Central memory CD4-positive, alpha-beta T cell (primary cell): Measurements from ENCODE around the gene COL6A1.
"Not testable (repeated sequence)": the region's sequence is repeated elsewhere in the genome, so short reads cannot be mapped to it uniquely, and the experiment has no call there.

Experiments used
- DNase-seq: peaks from one replicate; pipeline ENCODE4 v3.0.0; 2022

COL6A1 gene

DNA sequence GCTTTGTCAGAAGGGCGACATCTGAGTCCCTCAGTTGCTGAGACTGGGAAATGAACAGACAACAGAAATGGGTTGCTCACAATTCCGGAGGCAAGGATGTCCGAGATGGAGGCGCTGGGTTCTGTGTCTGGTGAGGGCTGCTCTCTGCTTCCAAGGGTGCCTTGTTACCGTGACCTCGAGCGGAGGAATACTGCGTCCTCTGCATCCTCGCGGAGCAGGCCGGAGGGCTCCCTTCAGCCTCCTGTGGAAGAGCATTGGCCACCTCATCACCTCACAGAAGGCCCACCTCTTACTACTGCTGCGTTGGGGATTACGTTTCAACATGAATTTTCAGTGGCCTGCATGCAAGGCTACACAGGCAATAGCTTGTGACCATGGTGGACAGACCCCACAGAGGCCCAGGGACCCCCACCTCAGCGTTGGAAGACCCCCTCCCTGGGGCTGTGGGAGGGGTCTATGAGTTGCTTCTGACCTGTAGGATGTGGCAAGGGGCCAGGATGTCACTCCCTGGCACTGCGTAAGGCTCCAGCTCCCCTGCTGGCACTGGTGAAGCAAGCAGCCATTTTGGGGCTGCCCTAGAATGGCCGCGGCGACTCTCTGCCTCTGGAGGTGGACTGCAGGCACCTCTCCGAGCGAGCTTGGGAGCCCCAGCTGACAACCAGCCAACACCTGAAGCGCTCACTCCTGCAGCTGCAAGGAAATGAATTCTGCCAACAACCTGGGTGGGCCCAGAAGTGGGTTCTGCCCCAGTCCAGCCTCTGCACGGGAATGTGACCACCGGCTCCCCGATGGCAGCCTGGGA is 36.3 kb upstream of the COL6A1 start:
- no peak for DNase-seq

DNA sequence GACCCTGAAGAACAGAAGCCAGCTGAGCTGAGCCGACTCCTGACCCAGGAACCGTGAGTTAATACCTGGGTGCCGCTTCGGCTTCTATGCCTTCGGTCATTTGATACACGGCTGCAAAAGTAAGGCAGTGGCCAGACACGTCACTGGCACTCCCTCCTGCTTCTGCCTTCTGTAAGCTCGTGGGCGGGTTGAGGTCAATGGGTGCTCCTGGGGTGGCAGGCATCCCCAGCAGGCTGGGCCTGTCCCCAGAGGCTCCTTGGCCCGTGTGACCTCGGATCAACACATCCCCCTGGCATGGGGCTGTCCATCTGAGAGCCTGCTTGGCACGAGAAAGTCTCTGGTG is 35.7 kb upstream of the COL6A1 start:
- DNase-seq: no peak

DNA sequence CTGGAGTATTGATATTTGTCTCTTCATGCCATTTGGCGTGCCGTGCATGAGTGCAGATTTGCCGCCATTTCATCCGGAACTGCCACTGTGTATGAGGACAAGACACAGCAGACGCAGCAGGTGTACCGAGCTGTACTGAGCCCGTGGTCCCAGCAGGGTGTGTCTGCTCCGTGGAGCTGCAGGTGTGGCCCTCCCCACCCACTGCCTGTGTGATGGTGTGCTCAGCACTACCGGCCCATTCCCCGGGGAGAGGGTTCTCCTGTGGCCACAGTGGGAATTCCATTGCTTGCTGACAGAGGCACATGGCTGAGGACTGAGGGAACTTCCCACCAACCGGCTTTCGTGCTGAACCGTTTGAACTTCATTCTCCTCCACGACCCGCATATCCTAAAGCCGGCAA is 34.3 kb upstream of the COL6A1 start:
- no peak for DNase-seq

DNA sequence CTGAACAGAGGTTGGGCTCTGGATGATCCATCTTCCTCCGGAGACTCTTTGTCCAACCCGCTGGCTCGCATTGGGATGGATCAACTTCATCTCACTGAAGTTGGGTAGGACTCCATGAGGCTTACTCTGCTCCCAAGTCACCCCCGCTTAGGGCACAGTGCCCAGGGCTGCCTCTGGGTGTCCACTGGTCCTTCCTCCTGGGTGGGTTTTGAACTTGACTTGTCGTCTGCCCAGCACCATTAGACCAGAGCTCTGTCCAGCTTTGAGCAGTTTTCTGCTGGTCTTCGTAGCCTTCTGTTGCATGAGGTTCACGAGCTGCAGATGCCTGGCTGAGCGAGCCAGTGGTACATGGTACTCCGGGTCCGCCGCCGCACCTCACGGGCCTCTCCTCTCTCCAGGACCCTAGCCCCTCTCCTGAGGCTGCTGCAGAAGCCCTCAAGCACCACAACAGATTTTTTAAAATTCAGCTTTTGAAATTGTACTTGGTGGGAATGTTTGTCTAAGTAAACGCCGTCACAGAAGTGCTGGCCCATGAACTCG is 33.8 kb upstream of the COL6A1 start:
- no peak for DNase-seq

DNA sequence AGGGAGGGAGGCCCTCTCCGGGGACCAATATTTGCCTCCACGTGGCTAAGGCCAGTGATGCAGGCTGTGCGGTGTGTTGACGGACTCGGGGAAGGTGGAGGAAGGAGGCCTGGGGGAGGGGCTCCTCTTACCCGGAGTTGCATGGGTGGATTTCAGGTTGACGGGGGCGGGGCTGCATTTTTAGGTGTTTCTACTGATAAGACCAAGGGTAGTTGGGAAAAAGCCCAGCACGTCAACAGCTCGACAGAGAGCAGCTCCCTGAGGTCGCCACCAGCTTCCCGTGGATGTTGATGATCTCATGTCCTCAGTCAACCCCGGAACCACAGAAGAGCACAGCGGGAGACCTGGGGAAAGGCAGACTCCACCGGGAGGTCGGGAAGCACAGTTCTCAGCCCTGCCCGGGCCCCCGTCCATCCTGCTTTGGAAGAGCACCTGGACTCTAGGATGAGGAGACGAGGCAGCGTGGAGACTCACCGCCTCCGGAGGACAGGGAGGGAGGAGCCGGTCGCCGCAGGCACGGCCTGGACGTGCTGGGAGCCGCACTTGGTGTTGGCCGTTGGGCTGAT is 32.9 kb upstream of the COL6A1 start:
- DNase-seq: no peak

DNA sequence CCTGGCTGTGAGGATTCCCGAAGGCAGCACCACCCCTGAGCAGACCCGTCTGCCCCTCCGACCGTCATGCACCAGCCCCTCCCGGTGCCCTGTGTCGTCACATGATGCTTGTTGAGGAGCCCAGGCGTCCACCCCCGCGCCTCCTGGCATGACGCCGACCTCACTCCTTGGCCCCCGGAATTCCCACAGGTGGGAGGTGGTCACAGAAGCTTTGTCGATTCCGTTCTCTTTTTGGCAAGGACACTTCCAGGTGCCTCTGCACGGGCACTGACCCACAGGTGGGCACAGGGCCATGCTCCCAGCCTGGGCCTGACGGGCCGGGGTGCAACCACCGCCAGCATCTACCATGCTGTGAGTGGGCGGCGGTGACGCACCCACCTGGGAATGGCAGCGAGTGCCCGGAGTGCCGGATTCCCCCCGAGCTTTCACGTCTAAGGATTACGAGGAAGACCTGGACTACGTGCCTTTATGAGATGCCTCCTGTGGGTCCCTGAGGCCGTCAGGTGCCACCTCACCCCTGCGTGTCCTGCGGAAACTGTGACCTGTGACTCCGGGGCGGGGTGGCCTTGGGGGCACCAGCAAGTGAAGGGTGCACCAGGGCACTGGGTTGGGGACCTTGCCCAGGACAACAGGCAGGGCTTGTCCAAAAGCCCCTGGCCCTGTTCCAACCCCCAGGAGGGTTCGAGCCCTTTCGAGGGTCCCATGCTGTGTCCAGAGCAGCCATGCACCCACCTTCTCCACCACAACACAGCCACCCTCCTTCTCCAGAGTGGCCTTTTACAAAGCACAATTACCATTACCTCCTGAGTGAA is 31.4 kb upstream of the COL6A1 start:
- no peak for DNase-seq

DNA sequence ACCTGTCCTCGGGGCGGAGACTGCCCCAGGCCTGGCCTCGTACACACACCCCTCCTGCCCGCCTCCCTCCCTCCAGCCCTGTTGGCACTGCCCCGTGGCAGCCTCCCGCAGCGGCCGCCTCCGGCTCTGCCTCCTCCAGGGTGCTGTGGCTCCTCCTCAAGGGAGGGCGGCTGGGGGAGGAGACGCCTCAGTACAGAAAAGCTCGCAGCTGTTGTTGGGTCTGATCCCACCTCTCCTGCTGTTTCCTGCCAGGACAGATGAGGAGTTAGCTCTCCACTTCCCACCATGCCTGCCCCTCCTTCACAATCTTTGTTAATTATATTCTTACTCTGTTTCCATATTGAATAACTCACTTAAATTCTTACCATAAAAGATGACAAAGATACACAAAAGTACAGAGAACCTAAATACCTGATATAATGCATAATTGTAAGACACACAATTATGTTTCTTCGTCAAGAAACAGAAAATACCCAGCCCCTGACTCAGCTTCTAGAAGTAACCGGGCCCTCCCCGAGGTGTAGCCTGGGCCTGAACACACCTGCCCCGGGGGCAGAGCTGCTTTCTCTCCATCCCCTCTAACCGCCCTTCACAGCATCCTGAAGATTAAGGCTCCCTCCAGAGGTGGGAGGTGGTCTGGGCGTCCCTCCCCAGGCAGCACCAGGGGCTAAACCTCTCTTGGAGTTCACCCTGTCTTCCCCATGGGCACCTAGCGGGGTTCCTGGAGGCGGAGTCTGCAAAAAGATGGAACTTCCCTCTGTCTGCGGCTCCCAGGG is 30.6 kb upstream of the COL6A1 start:
- DNase-seq: no peak

DNA sequence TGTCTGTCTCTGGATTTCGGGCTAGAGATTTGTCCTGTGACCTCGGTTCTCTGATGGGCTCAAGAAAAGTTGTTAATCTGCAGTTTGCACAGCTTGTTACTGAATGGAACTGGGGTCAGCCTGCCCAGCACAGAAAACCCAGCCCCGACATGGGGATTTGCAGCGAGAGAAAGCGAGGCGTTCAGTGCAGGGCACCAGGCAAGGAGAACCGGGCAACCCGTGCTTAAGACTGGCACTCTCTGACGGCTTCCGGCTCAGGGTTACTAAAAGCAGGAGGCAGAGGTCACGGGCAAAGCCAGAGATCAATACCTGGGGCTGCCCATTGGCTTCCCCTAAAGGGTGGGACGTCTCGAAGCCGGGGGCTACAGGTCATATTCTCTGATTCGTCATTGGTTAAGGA is 29.9 kb upstream of the COL6A1 start:
- DNase-seq: no peak

DNA sequence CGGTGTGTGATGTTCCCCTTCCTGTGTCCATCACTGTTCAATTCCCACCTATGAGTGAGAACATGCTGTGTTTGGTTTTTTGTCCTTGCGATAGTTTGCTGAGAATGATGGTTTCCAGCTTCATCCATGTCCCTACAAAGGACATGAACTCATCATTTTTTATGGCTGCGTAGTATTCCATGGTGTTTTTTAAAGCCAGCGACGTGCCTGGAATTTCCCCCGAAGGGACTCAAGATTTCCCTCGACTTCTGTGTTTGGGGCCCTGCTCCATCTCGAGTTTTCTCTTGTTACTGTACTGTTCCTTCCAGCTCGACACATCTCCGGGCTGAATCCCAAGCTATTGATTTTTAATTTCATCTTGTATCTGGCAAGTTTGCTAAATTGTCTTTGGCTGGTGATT is 29.0 kb upstream of the COL6A1 start:
- DNase-seq: not testable (repeated sequence)

DNA sequence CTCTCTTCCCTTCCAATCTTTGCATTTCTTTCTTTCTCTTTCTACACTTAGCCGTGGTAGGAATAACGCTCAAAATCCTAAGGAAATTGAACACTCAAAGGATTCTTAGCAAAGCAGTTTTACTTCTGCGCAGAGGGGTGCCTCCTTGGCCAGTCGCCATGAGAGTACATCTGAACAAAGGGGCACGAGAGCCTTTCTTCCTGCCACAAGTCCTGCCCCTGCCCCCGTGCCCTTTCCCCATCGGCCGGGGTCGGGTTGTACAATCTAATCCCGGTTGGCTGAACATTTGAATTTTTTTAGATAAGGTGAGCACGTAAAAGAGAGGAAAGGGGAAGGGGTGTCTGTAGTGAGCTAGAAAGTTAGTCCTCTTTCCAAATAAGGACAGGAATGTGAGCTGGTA is 28.6 kb upstream of the COL6A1 start:
- DNase-seq: no peak

DNA sequence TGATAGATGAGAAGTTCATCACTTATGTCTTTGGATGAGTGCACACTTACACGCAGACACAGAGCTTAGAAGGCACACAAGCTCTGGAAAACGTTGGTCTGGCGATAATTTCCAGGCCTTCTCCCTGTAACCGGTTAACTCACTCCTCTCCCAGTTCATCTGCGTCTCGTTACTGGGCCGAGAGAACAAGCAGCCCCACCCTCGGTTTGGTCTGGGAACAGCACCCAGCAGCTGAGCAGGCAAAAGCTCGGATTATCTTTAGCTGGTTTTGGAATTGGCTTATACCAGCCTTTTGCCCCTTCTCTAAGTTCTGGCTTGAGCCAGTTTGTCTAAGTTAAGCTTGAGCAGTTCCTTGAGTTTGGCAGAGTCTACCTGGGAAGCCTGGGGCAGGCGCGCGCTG is 27.3 kb upstream of the COL6A1 start:
- no peak for DNase-seq

DNA sequence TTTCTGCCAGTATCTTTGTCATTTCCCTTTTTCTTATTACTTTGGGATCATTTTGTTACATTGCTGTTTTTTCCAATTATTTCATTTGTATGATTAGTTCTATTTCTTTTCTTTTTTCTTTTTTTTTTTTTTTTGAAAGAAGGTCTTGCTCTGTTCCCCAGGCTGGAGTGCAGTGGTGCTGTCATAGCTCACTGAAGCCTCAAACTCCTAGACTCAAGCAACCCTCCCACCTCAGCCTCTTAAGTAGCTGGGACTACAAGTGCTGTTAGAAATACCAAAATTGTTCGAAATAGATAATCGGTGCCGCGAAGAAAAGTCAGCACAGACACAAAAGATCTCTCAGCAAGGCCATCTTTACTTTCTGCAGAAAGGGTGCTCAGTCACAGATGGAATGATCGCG is 26.6 kb upstream of the COL6A1 start:
- no peak for DNase-seq

DNA sequence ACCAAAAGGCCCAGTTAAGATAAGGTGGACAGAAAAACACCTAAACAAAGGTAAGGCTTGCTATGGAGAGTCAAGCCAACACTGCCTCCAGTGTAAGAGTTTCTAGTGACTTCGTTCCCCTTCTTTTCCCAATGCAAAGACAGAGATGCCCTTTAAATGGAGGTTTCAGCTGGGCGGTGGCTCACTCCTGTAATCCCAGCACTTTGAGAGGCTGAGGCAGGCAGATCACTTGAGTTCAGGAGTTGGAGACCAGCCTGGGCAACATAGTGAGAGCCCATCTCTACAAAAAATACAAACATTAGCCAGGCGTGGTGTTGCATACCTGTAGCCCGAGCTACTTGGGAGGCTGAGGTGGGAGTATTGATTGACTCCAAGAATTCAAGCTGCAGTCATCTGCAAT is 24.0 kb upstream of the COL6A1 start:
- DNase-seq: no peak

DNA sequence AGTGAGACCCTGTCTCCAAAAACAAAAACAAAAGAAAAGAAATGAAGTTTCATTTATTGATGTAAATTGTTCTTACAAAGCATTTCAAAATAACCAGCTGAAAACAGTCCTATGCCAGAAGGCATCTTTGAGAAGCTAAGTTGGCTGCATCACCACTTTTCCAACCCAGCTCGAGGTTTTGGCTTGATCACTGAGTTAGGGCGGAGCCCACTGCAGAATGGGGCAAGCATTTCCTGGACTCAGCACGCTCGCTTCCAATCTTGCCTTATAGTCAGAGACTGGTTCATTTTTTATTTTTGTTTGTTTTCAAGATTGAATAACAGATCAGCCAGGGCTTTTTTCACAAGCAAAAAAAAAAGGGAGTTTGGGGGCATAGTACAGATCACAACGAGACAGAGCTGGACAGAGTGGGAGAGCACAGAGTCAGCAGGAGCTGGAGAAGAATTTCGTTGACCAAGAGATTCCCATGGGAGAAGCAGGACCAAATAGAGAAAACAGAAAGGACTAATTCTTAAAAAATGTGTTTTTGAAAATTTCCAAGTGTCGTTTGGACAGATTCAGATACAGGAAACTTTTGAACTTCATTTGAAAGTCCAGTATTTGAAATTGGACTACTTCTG is 23.5 kb upstream of the COL6A1 start:
- DNase-seq: no peak

DNA sequence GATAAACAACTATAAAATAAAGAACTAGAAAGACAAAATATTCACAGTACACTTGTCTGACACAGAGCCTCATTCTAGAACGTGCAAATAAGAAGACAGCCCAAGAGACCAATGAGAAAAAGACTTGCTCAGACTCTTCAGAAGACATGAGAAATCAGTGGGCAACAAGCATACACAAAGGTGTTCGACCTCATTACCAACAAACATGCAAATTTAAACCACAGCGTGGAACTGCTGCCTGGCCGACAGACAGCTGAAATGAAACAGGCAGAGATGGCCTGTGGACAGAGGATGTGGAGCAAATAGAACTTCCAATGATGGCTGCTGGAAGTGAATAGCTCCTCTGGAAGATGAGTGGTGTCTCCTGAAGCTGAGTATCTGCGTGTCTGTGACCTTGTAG is 22.4 kb upstream of the COL6A1 start:
- no peak for DNase-seq

DNA sequence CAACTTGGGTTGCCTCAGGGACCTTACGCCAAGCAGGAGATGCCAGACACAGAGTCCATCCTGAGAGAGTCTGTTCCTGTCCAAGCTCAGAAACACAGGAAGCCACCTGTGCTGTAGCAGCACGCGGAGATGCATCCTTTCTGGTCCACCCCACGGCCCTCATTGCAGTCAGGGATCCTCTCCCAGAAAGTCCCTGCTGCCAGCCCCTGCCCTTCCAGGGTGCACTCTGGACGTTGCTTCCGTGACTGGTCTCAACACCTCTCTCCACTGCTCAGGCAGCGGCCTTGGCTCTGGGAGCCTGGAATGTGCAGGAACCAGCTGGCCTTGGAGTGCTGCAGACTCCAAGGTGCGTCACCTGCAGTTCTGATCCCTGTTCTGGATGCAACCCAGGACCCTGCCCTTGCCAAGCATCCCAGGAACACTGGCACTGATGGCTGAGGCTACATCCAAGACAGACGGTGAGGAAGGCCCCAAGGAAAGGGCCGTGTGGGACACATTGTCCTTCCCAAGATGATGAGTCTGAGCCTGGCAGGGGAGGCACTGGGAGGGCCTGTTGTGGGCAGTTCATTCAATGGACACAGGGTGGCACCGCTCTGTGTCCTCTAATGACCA is 21.7 kb upstream of the COL6A1 start:
- DNase-seq: no peak

DNA sequence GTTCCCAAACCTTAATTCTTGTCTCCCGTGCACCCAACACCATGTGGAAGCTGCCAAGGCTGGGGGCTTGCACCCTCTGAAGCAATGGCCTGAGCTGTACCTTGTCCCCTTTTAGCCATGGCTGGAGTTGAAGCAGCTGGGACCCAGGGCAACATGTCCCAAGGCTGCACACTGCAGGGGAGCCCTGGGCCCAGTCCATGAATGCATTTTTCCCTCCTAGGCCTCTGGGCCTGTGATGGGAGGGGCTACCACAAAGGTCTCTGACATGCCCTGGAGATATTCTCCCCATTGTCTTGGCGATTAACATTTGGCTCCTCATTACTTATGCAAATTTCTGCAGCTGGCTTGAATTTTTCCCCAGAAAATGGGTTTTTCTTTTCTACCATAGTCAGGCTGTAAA is 20.2 kb upstream of the COL6A1 start:
- not testable (repeated sequence) for DNase-seq

DNA sequence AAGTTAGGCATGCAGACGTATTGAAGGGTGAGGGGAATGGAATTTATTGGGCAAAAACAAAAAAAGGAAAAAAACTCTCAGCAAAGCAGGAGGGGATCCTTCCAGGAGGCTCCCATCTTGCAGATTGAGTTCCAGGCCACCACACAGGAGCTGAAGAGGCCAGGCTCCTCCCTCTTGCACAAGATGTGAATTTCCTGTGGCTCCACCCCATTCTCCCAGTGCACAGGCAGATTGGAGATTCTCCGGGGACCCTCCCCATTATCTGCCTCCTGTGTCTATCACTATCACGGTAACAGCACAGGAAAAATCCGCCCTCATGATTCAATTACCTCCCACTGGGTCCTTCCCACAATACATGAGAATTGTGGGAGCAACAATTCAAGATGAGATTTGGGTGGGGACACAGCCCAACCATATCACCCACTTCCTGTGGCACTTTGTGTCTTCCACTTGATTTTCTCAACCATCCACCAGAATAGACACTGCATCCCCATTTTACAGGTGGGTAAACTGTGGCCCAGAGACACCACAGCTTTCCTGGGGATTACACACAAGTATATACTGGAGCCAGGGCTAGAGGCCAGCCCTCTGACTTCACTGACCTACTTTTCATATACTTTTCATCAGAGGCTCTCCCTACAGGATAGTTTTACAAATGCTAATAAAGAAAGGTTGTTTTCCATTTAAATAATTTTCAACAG is 18.9 kb upstream of the COL6A1 start:
- no peak for DNase-seq

DNA sequence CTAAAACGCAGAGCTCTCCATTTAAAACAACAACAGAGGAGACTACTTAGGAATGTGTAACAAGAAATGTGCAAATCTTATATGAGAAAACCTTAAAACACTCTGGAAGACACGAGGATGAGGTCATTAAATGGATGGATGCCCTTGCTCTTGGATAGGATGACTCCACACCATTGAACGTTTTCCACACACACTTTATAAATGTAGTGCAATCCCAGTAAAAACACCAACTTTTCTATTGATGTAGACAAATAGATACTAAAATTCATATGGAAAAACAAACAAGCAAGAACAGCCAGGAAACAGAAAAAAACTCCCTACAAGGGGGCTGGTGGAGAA is 18.4 kb upstream of the COL6A1 start:
- DNase-seq: no peak

DNA sequence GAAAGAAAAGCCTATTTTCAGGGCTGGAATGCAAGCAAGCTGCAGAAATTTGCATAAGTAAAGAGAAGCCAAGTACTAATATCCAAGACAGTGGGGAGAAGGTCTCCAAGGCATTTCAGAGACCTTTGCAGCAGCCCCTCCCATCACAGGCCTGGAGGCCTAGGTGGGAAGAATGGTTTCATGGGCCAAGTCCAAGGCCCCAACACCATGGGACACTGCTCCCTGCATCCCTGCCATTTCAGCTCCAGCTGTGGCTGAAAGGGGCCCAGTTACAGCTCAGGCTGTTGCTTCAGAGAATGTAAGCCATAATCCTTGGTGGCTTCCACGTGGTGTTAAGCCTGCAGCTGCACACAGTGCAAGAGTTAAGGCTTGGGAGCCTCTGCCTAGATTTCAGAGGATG is 16.9 kb upstream of the COL6A1 start:
- DNase-seq: no peak

DNA sequence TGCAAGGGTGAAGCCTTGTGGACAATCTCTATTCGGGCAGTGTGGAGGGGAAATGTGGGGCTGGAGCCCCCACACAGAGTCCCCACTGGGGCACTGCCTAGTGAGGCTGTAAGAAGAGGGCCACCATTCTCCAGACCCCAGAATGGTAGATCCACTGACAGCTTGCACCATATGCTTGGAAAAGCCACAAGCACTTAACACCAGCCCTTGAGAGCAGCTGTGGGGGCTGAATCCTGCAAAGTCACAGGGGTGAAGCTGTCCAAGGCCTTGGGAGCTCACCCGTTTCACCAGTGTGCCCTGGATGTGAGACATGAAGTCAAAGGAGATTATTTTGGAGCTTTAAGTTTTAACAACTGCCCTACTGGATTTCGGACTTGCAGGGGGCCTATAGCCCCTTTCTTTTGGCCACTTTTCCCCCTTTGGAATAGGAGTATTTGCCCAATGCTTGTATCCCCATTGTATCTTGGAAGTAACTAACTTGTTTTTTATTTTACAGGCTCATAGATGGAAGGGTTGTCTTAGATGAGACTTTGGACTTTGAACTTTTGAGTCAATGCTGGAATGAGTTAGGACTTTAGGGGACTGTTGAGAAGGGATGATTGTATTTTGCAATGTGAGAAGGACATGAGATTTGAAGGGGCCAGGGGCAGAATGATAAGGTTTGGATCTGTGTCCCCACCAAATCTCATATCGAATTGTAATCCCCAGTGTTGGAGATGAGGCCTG is 16.3 kb upstream of the COL6A1 start:
- DNase-seq: no peak
